Lower lobe of right lung (tissue), 2 donors: ENCODE results near the gene PRKAA1. TPM values are rescaled to one million over a fixed set of nuclear protein-coding genes. Genes with fewer than 3 reads are reported as not detected.
"Not testable (repeated sequence)": the region's sequence is repeated elsewhere in the genome, so short reads cannot be mapped to it uniquely, and the experiment has no call there.

Source experiments
- ATAC-seq, 2 donors: fragments of 200-7000 bp; cut with Tn5 transposase; one replicate each; pipeline ENCODE4 v1.9.1; 2020 to 2022; ENCODE audit warnings: mild to moderate bottlenecking in 2 of 2, moderate library complexity in 2 of 2
- DNase-seq: peaks from one replicate; pipeline ENCODE4 v3.0.0-alpha.2; 2020
- H3K27ac ChIP-seq: fragments of 200-600 bp; one replicate; pipeline ENCODE4 v1.8.0; 2022
- H3K27me3 ChIP-seq: fragments of 200-600 bp; one replicate; pipeline ENCODE4 v1.8.0; 2022; ENCODE audit warnings: low read depth
- H3K36me3 ChIP-seq: fragments of 200-600 bp; one replicate; pipeline ENCODE4 v1.8.0; 2022; ENCODE audit warnings: mild to moderate bottlenecking
- H3K4me1 ChIP-seq: fragments of 200-600 bp; one replicate; pipeline ENCODE4 v1.8.0; 2022
- H3K4me3 ChIP-seq: fragments of 200-600 bp; one replicate; pipeline ENCODE4 v1.8.0; 2022; ENCODE audit warnings: mild to moderate bottlenecking
- H3K9me3 ChIP-seq: fragments of 200-600 bp; one replicate; pipeline ENCODE4 v1.8.0; 2022
- CTCF ChIP-seq: fragments of 200-600 bp; IDR thresholded peaks from one replicate; pipeline ENCODE4 v1.8.0; 2022; ENCODE audit warnings: antibody characterized with exemption, mild to moderate bottlenecking
- intact Hi-C: fragments of 100-400 bp; cut with DNase I; formaldehyde crosslinking; loops from one replicate; pipeline ENCODE4 v1.11.0; 2022
- total RNA-seq: library from RNA; stranded (reverse); fragmentation: NEBNext Ultra II Directional; extraction: Animal tissue kit (Norgen Biotek cat#: 25700); gene quantifications from one replicate; pipeline ENCODE4 v1.2.1, GENCODE V29; 2021
- donor health status: DM: no; HTN: yes; CAD: no; lungs with severe emphysema.

PRKAA1 gene
- total RNA-seq, 1 donor from 2014 or later = 89.1 TPM

GRCh38 chr5:40716000-40716399 is 82.2 kb downstream of the PRKAA1 start:
- no peak for TF ChIP-seq CTCF
- intact Hi-C loops = no loop called here
- DNase-seq = no peak
- H3K27me3 ChIP-seq = no peaks in the 10 kb centered on the region
- H3K36me3 ChIP-seq = peaks cover 16% of the 10 kb centered on the region
- no peaks in the 10 kb centered on the region for H3K4me1 ChIP-seq
- no peak for ATAC-seq
- H3K4me3 ChIP-seq = no peak overlapping the region
- H3K27ac ChIP-seq = no peak overlapping the region
- no peaks in the 10 kb centered on the region for H3K9me3 ChIP-seq

- DNase-seq (no peak), ATAC-seq (no peak)
- intact Hi-C loops = no loop called here
- Histone ChIP-seq H3K36me3 (peaks cover 14% of the 10 kb centered on the region), H3K4me1 (no peaks in the 10 kb centered on the region), H3K4me3 (no peak overlapping the region), H3K9me3 (no peaks in the 10 kb centered on the region), H3K27me3 (no peaks in the 10 kb centered on the region), H3K27ac (no peak overlapping the region)
- no peak for TF ChIP-seq CTCF
Observed at GRCh38 chr5:40714001-40714400, 84.2 kb downstream of the PRKAA1 start.

GRCh38 chr5:40710575-40710974 is 87.6 kb downstream of the PRKAA1 start:
- H3K9me3 ChIP-seq = peaks cover 11% of the 10 kb centered on the region
- DNase-seq, ATAC-seq, H3K27ac ChIP-seq, H3K27me3 ChIP-seq, intact Hi-C loops, H3K4me1 ChIP-seq, H3K36me3 ChIP-seq, H3K4me3 ChIP-seq: not testable (repeated sequence)

Other genes starting within 250 kb of the PRKAA1 start
- gene PTGER4, start 118.5 kb downstream of the PRKAA1 start, total RNA-seq = 29.1 TPM
- 14.9 TPM for gene TTC33, start 42.4 kb downstream of the PRKAA1 start, total RNA-seq
- 965 TPM for gene RPL37, start 36.8 kb upstream of the PRKAA1 start, total RNA-seq
- 24.3 TPM for gene CARD6, start 43.0 kb upstream of the PRKAA1 start, total RNA-seq
- gene C7, start 111.1 kb upstream of the PRKAA1 start, total RNA-seq = 237 TPM